Eye (tissue), 1 donor: ENCODE results near the gene PHAF1.

Experiments used
- DNase-seq: peaks from one replicate; pipeline ENCODE4 v3.0.0-alpha.2; 2015

Gene PHAF1

GRCh38 chr16:67183627-67184452 lies 74.1 kb downstream of the PHAF1 start, which contains the start of gene MATCAP1:
TSS of gene MATCAP1 (minus strand) at chr16:67183963. CDS start at chr16:67180610, 3,353 bp downstream.
- peak; percentile 99 for DNase-seq

DNA sequence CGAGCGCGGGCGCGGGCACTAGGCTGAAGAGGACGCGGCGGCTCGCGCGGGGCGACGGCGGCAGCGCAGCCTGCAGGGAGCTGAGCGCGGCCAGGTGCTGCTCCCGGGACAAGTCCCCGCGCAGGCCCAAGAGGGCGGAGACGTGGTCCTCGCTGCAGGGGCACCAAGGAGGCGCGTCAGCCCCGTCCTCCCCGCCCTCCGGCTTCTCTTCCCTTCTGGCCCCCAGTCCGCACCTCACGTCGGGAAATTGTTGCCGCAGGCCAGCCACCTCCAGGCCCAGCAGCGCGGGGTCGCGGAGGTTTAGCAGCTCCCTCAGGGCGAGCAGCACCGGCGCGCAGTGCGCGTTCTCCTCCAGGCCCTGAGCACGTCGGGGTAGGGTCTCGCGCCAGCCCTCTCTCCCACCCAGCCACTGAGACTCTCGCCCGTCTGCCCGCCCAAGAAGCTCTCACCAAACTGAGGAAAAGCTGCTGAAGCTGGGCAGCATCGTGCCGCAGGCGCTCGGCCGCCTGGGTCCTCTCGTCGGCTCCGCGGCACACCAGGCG lies 74.8 kb downstream of the PHAF1 start:
- DNase-seq, result no peak

GRCh38 chr16:67184995-67185650 lies 75.4 kb downstream of the PHAF1 start:
- peak; percentile 95 for DNase-seq

GRCh38 chr16:67185651-67186134 lies 76.0 kb downstream of the PHAF1 start:
- DNase-seq, result no peak

DNA sequence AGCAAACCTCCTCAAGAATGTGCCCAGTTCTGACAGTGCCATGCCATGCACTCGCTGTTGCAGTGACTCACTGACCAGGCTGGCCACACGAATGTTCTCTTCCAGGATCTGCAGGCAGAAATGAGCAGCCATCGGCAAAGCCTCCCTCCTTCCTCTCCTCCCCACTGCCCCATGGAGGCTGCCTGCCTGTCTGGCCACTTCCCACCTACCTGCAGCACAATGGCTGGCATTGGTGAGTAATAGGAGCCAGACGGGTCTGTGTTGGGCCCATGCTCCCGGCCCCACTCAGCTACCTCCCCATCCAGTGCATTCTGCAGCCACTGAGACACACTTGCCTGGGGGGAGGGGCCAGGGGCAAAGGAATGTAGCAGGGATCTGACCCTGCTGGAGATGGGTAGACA lies 76.8 kb downstream of the PHAF1 start:
- DNase-seq, result no peak

- no peak for DNase-seq
Observed at GRCh38 chr16:67187175-67187890, 77.6 kb downstream of the PHAF1 start.

DNA sequence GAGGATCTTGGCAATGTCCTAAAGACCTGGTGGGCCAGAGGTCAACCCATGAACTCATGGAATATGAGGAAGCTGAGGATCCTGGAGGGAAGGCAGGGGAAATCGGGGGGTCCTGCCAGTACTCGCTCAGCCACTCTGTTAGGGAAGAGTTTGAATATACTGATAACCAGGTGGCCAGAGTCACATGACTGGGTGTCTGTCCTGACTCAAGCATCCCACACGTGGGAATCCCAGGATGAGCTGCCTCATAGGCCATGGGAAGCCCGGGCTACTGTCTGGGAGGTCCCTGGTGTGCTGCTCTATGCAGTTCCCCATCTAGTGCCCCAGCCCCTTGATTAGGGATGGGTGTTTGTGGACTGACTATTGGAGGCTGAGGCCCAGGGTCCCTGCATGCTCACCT lies 78.6 kb downstream of the PHAF1 start:
- no peak for DNase-seq

DNA sequence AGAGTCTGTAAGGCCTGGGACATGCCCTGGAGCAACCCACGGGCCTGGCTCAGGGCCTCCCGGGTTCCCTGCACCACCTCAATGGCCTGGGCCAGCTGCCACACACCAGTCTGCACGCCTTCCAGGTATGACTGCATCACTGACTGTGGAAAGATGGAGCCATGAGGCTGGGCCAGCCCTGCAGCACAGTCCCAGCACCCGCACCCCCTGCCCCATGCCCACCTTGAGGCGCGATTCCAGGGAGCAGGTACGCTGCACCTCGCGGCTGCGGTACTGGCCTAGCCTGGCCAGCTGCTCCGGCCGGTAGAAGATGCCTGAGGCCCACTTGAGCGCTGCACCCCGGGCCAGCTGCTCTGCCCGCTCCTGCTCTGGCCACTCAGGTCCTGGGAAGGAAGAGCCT lies 79.1 kb downstream of the PHAF1 start:
- no peak for DNase-seq

DNA sequence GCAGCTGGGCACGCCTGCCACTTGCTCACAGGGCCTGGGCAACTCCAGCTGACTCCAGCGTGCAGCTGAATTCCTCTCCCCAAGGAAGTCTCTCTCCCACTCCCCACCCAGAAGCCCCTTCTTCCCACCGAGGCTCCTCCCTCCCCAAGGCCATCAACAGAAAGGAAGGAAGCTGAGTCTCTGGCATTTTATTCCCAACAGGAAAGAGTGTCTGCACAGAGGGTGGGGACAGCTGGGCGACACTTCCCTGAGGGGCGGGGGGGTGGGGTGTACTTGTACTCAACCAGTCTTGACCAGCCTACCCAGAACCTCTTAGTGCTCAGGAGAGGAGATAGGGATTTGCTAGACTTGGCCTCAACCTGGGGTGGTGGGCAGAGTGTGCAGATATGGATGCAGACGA lies 80.3 kb downstream of the PHAF1 start, which contains the start of gene EXOC3L1:
Gene EXOC3L1 (minus strand): TSS at position 96 of the 400 bp plus-strand sequence. CDS start 460 bp downstream, outside the sequence.
- DNase-seq, result no peak

- no peak for DNase-seq
Observed at GRCh38 chr16:67190448-67191399, 81.0 kb downstream of the PHAF1 start.

- DNase-seq, result no peak
Observed at GRCh38 chr16:67191411-67191994, 81.8 kb downstream of the PHAF1 start.

- peak; percentile 94 for DNase-seq
Observed at GRCh38 chr16:67191995-67192681, 82.4 kb downstream of the PHAF1 start, which contains the start of gene E2F4. TSS of gene E2F4 (plus strand) at chr16:67192155. CDS start at chr16:67192228, 73 bp downstream.

- DNase-seq, result no peak
Observed at GRCh38 chr16:67192781-67193361, 83.1 kb downstream of the PHAF1 start.

DNA sequence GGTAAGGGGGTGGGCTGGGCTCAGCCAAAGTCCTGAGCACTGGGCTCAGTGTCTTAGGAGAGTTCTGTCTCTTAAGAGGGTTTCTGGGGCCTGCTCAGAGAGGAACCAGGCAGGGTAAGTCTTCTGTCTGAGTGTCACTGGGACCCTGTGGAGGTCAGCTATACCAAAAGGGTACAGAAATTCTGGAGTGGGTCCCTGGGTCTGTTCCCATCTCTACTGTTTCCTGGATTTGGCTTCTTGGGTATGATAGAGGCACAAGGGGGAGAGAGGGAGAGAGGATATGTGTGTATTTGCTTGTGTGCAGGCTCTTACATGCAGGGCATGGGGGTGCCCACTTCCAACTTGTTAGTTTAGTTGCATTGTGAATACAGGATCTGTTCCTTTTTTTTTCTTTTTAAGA lies 83.8 kb downstream of the PHAF1 start:
- no peak for DNase-seq

DNA sequence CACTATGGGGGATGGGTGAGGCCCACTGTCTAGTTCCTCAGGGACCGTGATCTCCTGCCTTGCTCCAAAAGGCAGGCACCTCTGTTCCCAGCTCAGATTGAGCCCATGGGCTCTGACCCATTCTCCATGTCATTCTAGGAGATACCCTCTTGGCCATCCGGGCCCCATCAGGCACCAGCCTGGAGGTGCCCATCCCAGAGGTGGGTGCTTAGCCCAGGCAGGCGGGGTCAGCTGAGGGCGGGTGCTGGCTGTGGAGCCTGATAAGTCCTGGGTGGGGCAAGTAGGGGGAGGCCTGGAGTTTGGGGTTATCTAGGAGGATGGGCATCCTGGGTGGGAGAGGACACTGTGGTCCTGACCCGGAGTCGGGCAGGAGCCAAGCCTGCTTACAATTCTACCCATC lies 84.5 kb downstream of the PHAF1 start:
- no peak for DNase-seq

DNA sequence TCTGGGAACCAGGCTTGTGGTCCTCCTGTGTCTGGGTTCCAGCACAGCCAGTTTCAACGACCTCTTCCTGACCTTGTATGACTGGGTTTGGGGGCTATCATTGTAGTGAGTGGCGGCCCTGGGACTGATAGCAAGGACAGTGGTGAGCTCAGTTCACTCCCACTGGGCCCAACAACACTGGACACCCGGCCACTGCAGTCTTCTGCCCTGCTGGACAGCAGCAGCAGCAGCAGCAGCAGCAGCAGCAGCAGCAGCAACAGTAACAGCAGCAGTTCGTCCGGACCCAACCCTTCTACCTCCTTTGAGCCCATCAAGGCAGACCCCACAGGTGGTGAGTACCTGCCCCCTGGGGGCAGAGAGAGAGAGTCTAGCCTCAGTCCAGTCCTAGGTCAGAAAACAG lies 85.9 kb downstream of the PHAF1 start:
- DNase-seq, result no peak

DNA sequence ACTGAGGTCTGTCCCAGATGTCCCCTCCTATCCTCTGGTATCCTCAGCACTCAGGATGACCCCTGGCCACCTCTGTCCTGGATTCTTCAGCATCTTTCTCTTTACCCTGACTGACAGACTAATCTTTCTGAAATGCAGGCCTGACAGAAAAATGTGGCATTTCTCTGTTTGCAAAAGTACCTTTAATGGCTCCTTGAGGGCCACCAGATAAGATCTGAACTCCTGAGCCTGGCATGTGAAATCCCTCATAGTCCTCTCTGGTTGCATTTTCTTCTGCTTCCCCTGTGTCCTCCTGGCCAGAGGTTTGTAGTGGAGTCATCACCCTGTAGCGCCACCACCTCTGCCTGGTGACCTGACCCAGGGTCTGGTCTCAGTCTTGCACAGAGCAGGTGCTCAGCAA lies 87.1 kb downstream of the PHAF1 start:
- DNase-seq, result no peak

GRCh38 chr16:67197704-67198103 lies 88.0 kb downstream of the PHAF1 start:
- no peak for DNase-seq
